K562 (cell line): Measurements from ENCODE around the gene CADM2. TPM values are rescaled to one million over a fixed set of nuclear protein-coding genes. Genes with fewer than 3 reads are reported as not detected.

ENCODE experiments used
- ATAC-seq: fragments of 200-7000 bp; cut with Tn5 transposase; 3 replicates; pipeline ENCODE4 v1.9.1; 2020; ENCODE audit warnings: moderate library complexity
- BruUV-seq: library from RNA; stranded (reverse); fragments of 400-500 nt; replicated peaks from 2 replicates; lab custom pipeline; 2021; lab: Mats Ljungman, UMichigan
- CTCF ChIA-PET: fragments of 300-600 bp; formaldehyde crosslinking; extraction: SDS; loops from one replicate; lab custom pipeline; 2021; ENCODE audit warnings: low intra/inter-chr PET ratio; lab: Yijun Ruan, JAX
- POLR2A ChIA-PET: fragments of 300-600, 350-650 bp; sonication (Branson Sonifier 250); formaldehyde crosslinking; extraction: SDS; loops from one replicate; lab custom pipeline; 2021; ENCODE audit warnings: antibody characterized with exemption, inconsistent platforms; lab: Yijun Ruan, JAX
- DNase-seq, 4 experiments: peaks; one replicate each; pipeline versions ENCODE4 v3.0.0 to v3.0.0-alpha.2; 2011 to 2018; ENCODE audit warnings: low spot score in 3 of 4, mixed read lengths in 3 of 4; ENCODE audit errors: extremely low read depth in 1 of 4
- FAIRE-seq: peaks from 2 replicates; lab custom pipeline; 2011; peaks lifted over from hg19 to GRCh38; lab: Jason Lieb, UNC
- H2AFZ ChIP-seq: 2 replicates; pipeline ENCODE4 v1.6.0; 2011; ENCODE audit warnings: low read depth, low read length, control low read depth, inconsistent platforms
- H3K27ac ChIP-seq: fragments of 200-600 bp; 3 replicates; pipeline ENCODE4 v1.8.0; 2011; ENCODE audit warnings: low read depth, mild to moderate bottlenecking, control low read depth, inconsistent platforms, low read length, moderate library complexity, mixed read lengths; ENCODE audit errors: extremely low read depth
- H3K27me3 ChIP-seq, 2 experiments: fragments of 300-600 bp in 1 of 2; 2 replicates in 1 of 2; 3 replicates in 1 of 2; pipeline versions ENCODE4 v1.6.0 to v1.8.0; 2011; ENCODE audit warnings: inconsistent platforms in 2 of 2, low read length in 2 of 2, mild to moderate bottlenecking in 1 of 2, mixed read lengths in 1 of 2, moderate library complexity in 1 of 2; ENCODE audit not compliant: control insufficient read depth in 2 of 2, insufficient read depth in 2 of 2
- H3K36me3 ChIP-seq: fragments of 300-600 bp; 3 replicates; pipeline ENCODE4 v1.8.0; 2011; ENCODE audit warnings: mild to moderate bottlenecking, low read length, inconsistent platforms; ENCODE audit not compliant: control insufficient read depth, insufficient read depth
- H3K4me1 ChIP-seq, 2 experiments: fragments of 200-600 bp in 1 of 2; replicated peaks in 1 of 2; 2 replicates in 1 of 2; 3 replicates in 1 of 2; pipeline versions ENCODE4 v1.5.1 to v1.8.0; 2011; ENCODE audit warnings: inconsistent platforms in 2 of 2, low read length in 2 of 2, mild to moderate bottlenecking in 1 of 2, mixed read lengths in 1 of 2, moderate library complexity in 1 of 2; ENCODE audit not compliant: control insufficient read depth in 2 of 2, insufficient read depth in 2 of 2
- H3K4me2 ChIP-seq: 2 replicates; pipeline ENCODE4 v1.6.1; 2011; ENCODE audit warnings: low read length, control low read depth, inconsistent platforms, mixed read lengths; ENCODE audit not compliant: insufficient read depth
- H3K4me3 ChIP-seq: fragments of 200-600 bp; sonication (generic), shearing (Covaris generic); 2 replicates; pipeline ENCODE4 v1.5.1; 2016; ENCODE audit warnings: control low read depth, inconsistent platforms
- H3K79me2 ChIP-seq: fragments of 200-600 bp; 3 replicates; pipeline ENCODE4 v1.8.0; 2011; ENCODE audit warnings: low read length, inconsistent platforms; ENCODE audit not compliant: control insufficient read depth, insufficient read depth
- H3K9ac ChIP-seq, 2 experiments: 2 replicates each; pipeline versions ENCODE4 v1.6.0 to v1.6.1; 2011; ENCODE audit warnings: low read depth in 2 of 2, low read length in 2 of 2, control low read depth in 1 of 2, inconsistent platforms in 1 of 2, mild to moderate bottlenecking in 1 of 2, mixed read lengths in 1 of 2; ENCODE audit not compliant: insufficient read depth in 1 of 2
- H3K9me1 ChIP-seq: one replicate; pipeline ENCODE4 v1.6.0; 2011; ENCODE audit warnings: inconsistent platforms, mild to moderate bottlenecking, low read length, moderate library complexity; ENCODE audit not compliant: control insufficient read depth, insufficient read depth
- H3K9me3 ChIP-seq: replicated peaks from 2 replicates; pipeline ENCODE4 v1.5.1; 2011; ENCODE audit warnings: low read depth, low read length, inconsistent platforms; ENCODE audit not compliant: control insufficient read depth, insufficient read depth
- H4K20me1 ChIP-seq: replicated peaks from 2 replicates; pipeline ENCODE4 v1.6.1; 2011; ENCODE audit warnings: low read length, inconsistent platforms, mixed read lengths; ENCODE audit not compliant: control insufficient read depth, insufficient read depth
- BDP1 ChIP-seq: IDR thresholded peaks from 3 replicates; pipeline ENCODE4 v1.6.1; 2011; ENCODE audit not compliant: insufficient read length, insufficient read depth
- CTCFL ChIP-seq: IDR thresholded peaks from 2 replicates; pipeline ENCODE4 v1.6.1; 2011; ENCODE audit warnings: borderline replicate concordance, low read depth, mild to moderate bottlenecking, moderate library complexity, low read length; ENCODE audit not compliant: insufficient read depth, poor library complexity, severe bottlenecking
- HDAC2 ChIP-seq: fragments of 450-650 bp; IDR thresholded peaks from 2 replicates; pipeline ENCODE4 v1.6.1; 2016; ENCODE audit warnings: mild to moderate bottlenecking
- HMGXB4 ChIP-seq: sonication (generic); formaldehyde crosslinking; IDR thresholded peaks from 2 replicates; pipeline ENCODE4 v1.8.1; 2023; ENCODE audit warnings: mild to moderate bottlenecking, missing genetic modification reagents
- HOMEZ ChIP-seq: fragments of 250-450 bp; sonication (Bioruptor Pico); IDR thresholded peaks from 2 replicates; pipeline ENCODE4 v1.4.0; 2020; ENCODE audit warnings: mild to moderate bottlenecking, moderate library complexity
- IRF1 ChIP-seq: sonication (generic); formaldehyde crosslinking; IDR thresholded peaks from 2 replicates; pipeline ENCODE4 v1.8.0; 2022; ENCODE audit warnings: missing genetic modification reagents, mild to moderate bottlenecking, borderline replicate concordance
- MITF ChIP-seq: IDR thresholded peaks from 2 replicates; pipeline ENCODE4 v1.6.1; 2014; ENCODE audit warnings: antibody characterized with exemption
- NFIC ChIP-seq: fragments of 450-650 bp; IDR thresholded peaks from 2 replicates; pipeline ENCODE4 v1.6.1; 2017; ENCODE audit warnings: mild to moderate bottlenecking, inconsistent platforms
- SREBF2 ChIP-seq: sonication (generic); formaldehyde crosslinking; IDR thresholded peaks from 2 replicates; pipeline ENCODE4 v1.4.0; 2020; ENCODE audit warnings: mild to moderate bottlenecking, missing genetic modification reagents
- USF1 ChIP-seq: sonication (generic); formaldehyde crosslinking; IDR thresholded peaks from 2 replicates; pipeline ENCODE4 v1.9.0; 2022; ENCODE audit warnings: mild to moderate bottlenecking, missing genetic modification reagents
- ZBTB33 ChIP-seq: sonication (generic); formaldehyde crosslinking; IDR thresholded peaks from 2 replicates; pipeline ENCODE4 v1.8.1; 2023; ENCODE audit warnings: mild to moderate bottlenecking, missing genetic modification reagents
- ZC3H8 ChIP-seq: fragments of 450-650 bp; IDR thresholded peaks from 2 replicates; pipeline ENCODE4 v1.6.1; 2017
- ZSCAN32 ChIP-seq: fragments of 450-650 bp; formaldehyde crosslinking; IDR thresholded peaks from 2 replicates; pipeline ENCODE4 v1.4.0; 2020; ENCODE audit warnings: mild to moderate bottlenecking, moderate library complexity
- in situ Hi-C: fragments of 300-500 bp; cut with MboI; formaldehyde crosslinking; loops from 4 replicates; pipeline ENCODE4 v1.15.0; 2018; ENCODE audit warnings: inconsistent platforms, mixed read lengths
- intact Hi-C: fragments of 100-400 bp; cut with micrococcal nuclease; formaldehyde crosslinking; loops from 2 replicates; pipeline ENCODE4 v1.14.2; 2022
- polyA plus RNA-seq, 8 experiments: library from polyadenylated mRNA; depleted of rRNA in 4 of 8; stranded (reverse) in 5 of 8; unstranded in 3 of 8; fragments of >200 nt; fragmentation: Nextera tagmentation in 2 of 8; fragmentation: Illumina TruSeq in 1 of 8; extraction: Ambion mirVana in 2 of 8; extraction: Trizol in 1 of 8; gene quantifications; 2 replicates each; pipeline versions ENCODE4 v1.2.1 to v1.2.3, GENCODE V29; 2011 to 2014; ENCODE audit warnings: inconsistent platforms in 1 of 8, missing spikeins in 1 of 8
- total RNA-seq, 7 experiments: library from RNA; depleted of rRNA in 6 of 7; stranded (reverse); fragments of >200 nt in 6 of 7; fragmentation: Illumina TruSeq in 2 of 7; extraction: Trizol in 2 of 7; gene quantifications; 2 replicates each; pipeline versions ENCODE4 v1.2.1 to v1.2.3, GENCODE V29; 2011 to 2021; ENCODE audit warnings: low replicate concordance in 1 of 7

The CADM2 gene
- total and polyA plus RNA-seq, 9 of the 15 experiments (the other 6 are each of a cell fraction or from before 2014, with no cell fraction given): 0.11 to 3.2 (median 0.95) TPM

- no peaks in the 10 kb centered on the region for H3K9me3 ChIP-seq
- H3K4me1 ChIP-seq: no peaks in the 10 kb centered on the region
- ATAC-seq (no peak), FAIRE-seq (no peak), DNase-seq (no peak)
- H3K9me1 ChIP-seq: no peaks in the 10 kb centered on the region
- no peak overlapping the region for H3K9ac ChIP-seq
- no peak overlapping the region for H2AFZ ChIP-seq
- no peaks in the 10 kb centered on the region for H4K20me1 ChIP-seq
- ChIA-PET CTCF (no interaction called here), POLR2A (no interaction called here)
- in situ Hi-C loops: no loop called here
- no peak overlapping the region for H3K4me3 ChIP-seq
- BruUV-seq: no TSS peak
- no peaks in the 10 kb centered on the region for H3K36me3 ChIP-seq
- no peak overlapping the region for H3K4me2 ChIP-seq
- no peak overlapping the region for H3K27ac ChIP-seq
- intact Hi-C loops: no loop called here
- no peaks in the 10 kb centered on the region for H3K79me2 ChIP-seq
- no peaks in the 10 kb centered on the region for H3K27me3 ChIP-seq
- TF ChIP-seq HOMEZ (no peak), ZSCAN32 (CRISPR knock-in tag) (no peak), SREBF2 (no peak), ZC3H8 (no peak), NFIC (no peak), BDP1 (no peak), IRF1 (no peak), MITF (no peak), ZBTB33 (CRISPR knock-in tag) (no peak), CTCFL (no peak), HDAC2 (no peak), HMGXB4 (no peak), USF1 (no peak)
These were observed 25.6 kb downstream of the CADM2 start for GRCh38 chr3:84984429-84984828.
